Ramos (cell line): ENCODE results near the gene XXYLT1.
"Not testable (repeated sequence)": the region's sequence is repeated elsewhere in the genome, so short reads cannot be mapped to it uniquely, and the experiment has no call there.

Experiments used
- in situ Hi-C: fragments of 300-500 bp; cut with MboI; formaldehyde crosslinking; loops from one replicate; pipeline ENCODE4 v1.14.3; 2022; ENCODE audit warnings: low sequenced_read_pairs; ENCODE audit not compliant: unreplicated experiment

Gene XXYLT1

DNA sequence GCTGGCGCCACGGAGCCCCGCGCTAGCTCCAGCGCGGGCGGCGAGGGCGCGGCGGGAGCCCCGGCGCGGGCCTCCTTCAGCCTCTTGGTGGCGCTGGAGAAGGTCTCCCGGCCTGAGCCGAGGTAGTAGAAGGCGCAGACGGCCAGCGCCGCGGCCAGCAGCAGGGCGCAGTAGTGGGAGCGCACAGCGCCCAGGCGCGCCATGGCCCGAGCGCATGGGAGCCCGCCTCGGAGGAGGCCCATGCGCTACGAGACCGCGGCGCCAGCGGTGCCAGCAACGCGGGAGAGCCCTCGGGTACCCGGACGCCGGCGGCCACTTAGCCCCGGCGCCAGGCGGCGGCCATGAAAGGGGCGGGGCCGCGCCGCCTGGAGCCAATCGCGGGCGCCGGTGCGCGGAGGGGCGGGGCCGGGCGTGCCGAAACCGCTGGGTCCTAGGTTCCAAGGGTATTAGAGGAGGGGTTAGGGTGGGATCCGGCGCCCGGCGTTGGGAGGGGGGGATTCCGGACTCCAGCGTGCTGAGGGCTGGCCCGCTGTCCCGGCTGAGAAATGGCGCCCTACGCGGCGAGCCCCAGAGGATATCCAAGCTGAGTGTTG, at the start of gene XXYLT1:
XXYLT1 (minus strand) TSS at position 343 of the 593 bp plus-strand sequence; CDS start at position 242, 101 bp downstream.
- in situ Hi-C loops = loop anchor here (5.0 to 10.0 kb wide), 2 partner anchors 251 to 574 kb away; no protein-coding TSS in a partner anchor

GRCh38 chr3:195319060-195319459, 48.1 kb upstream of the XXYLT1 start:
- in situ Hi-C loops = no loop called here

- in situ Hi-C loops = no loop called here
Observed at GRCh38 chr3:195312714-195313113, 41.8 kb upstream of the XXYLT1 start.

- in situ Hi-C loops = no loop called here
Observed at GRCh38 chr3:195307711-195308110, 36.8 kb upstream of the XXYLT1 start.

GRCh38 chr3:195306369-195306768, 35.4 kb upstream of the XXYLT1 start:
- in situ Hi-C loops = no loop called here

- in situ Hi-C loops = no loop called here
Observed at GRCh38 chr3:195302431-195302830, 31.5 kb upstream of the XXYLT1 start.

DNA sequence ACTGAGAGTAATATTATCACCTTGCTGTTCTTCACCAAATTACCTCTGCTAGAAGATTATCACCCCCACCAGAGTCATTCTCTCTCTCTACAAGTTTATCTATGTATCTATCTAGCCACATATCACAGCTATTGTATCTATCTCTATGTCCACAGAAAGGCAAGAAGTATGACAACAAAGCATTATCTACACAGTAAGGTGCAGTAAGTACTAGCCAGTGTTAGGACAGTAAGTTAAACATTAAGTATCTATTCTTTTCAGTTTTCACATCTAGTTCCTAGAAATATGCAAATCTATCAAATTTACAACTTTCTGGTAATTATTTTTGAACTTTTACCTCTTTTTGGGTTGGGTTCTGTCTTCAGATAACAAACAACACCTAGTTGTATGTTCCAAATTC, 26.5 kb upstream of the XXYLT1 start:
- in situ Hi-C loops = no loop called here

GRCh38 chr3:195296662-195297061, 25.7 kb upstream of the XXYLT1 start:
- in situ Hi-C loops = no loop called here

- in situ Hi-C loops = no loop called here
Observed at GRCh38 chr3:195291121-195291520, 20.2 kb upstream of the XXYLT1 start.

GRCh38 chr3:195290643-195291042, 19.7 kb upstream of the XXYLT1 start:
- in situ Hi-C loops = not testable (repeated sequence)

GRCh38 chr3:195286115-195286872, 15.3 kb upstream of the XXYLT1 start:
- in situ Hi-C loops = no loop called here

GRCh38 chr3:195285372-195285771, 14.4 kb upstream of the XXYLT1 start:
- in situ Hi-C loops = no loop called here

DNA sequence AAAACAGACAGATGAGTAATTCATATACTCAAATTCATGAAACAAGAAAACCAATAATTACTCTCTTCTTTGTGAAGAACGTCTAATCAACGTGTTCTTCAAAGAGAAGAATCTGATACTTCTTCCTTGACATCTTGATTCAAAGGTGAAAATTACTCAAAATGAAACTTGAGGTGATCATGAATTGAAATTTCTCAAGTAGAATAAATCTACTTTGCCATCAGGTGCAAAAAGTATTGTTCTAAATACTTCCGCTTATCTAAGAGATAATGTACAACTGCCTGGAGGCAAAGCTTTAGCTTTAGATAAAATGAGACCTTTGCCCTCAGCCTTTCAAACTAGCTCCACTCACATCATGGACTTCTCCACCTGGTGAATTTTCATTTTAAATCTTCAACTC, 13.9 kb upstream of the XXYLT1 start:
- in situ Hi-C loops = no loop called here

DNA sequence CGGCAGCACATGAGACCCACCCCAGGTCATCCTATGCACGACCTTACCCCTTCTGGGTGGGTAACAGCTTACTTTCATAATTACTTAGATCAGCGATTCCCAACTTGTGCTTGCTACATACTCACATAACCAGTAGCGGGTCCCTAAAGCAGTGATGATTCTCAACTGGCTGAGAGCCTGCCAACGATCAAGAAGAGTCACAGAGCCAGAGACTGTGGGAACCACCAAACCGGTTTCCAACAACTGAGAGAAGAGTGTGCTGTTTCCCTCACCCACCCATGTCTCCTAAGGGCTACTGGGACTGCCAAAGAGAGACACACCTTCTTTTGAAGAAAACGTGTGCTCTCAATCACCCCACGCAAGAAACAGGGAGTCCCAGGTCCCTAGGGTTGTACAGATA, 12.0 kb upstream of the XXYLT1 start:
- in situ Hi-C loops = no loop called here

GRCh38 chr3:195274259-195274966, 3.5 kb upstream of the XXYLT1 start:
- in situ Hi-C loops = loop anchor here (5.0 to 10.0 kb wide), 2 partner anchors 248 to 570 kb away; no protein-coding TSS in a partner anchor

GRCh38 chr3:195271410-195272243, 668 bp upstream of the XXYLT1 start:
- in situ Hi-C loops = loop anchor here (5.0 to 10.0 kb wide), 2 partner anchors 251 to 573 kb away; no protein-coding TSS in a partner anchor

GRCh38 chr3:195270079-195270816, 711 bp downstream of the XXYLT1 start:
- in situ Hi-C loops = loop anchor here (5.0 to 10.0 kb wide), 2 partner anchors 252 to 575 kb away; no protein-coding TSS in a partner anchor

DNA sequence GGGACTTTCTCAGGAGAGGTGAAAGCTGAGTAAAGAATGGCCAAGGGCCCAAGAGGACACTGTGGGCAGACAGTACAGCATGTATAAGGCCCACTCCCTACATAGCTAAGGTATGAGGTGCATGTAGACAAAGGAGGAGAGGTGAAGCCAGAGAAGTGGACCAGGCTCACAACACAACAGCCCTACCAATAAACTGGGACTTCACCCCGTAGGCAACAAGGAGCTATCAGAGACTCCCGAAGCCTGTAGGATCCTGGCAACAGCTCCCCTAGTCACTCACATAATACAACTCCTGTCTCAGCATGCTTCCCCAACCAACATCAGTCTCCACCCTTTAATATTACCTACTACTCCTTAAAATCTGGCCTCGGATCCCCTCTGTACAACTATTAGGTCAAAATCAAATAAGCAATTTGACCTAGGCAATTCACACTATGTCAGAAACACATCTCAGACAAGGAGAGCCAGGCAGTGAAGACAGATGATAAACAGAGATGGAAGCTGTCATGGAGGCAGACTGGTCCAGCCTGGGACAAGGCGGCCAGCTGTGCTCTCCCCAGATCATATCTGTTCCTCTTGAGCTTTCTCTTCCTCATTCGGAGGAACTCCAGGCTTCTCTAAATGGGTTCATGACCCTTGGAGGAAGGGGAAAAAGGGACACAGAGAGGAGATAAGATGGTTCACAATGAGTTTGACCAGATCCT, 1.4 kb downstream of the XXYLT1 start:
- in situ Hi-C loops = loop anchor here (5.0 to 10.0 kb wide), 4 partner anchors 253 to 582 kb away; partner anchors contain the start of gene FAM43A
